SU-DHL-6 (cell line): Measurements from ENCODE around the gene DLG2.

Experiments used
- CTCF ChIP-seq: fragments of 200-600 bp; sonication (generic); IDR thresholded peaks from one replicate; pipeline ENCODE4 v1.5.1; 2017; ENCODE audit warnings: antibody characterized with exemption, mild to moderate bottlenecking, low read length, moderate library complexity; ENCODE audit not compliant: insufficient read depth, poor library complexity, severe bottlenecking
- EZH2phosphoT487 ChIP-seq: fragments of 200-600 bp; sonication (generic), shearing (Covaris generic); conservative IDR thresholded peaks from 2 replicates; pipeline ENCODE4 v1.6.1; 2018; ENCODE audit warnings: mild to moderate bottlenecking, antibody characterized with exemption, low read length, moderate library complexity, mixed read lengths

GRCh38 chr11:83751041-83751440 lies 1876.1 kb downstream of the DLG2 start:
- no peak for TF ChIP-seq CTCF
- no peak for TF ChIP-seq EZH2phosphoT487
